GM10248 (cell line): Measurements from ENCODE around the gene NMRK1.
A peak's percentile ranks its signal among the peaks of the same experiment; 100 is the strongest.

Experiments
- CTCF ChIA-PET: fragments of 300-600 bp; sonication (Branson Sonifier 250); formaldehyde crosslinking; extraction: SDS; loops from one replicate; lab custom pipeline; 2021; ENCODE audit warnings: antibody characterized with exemption; lab: Yijun Ruan, JAX
- POLR2A ChIA-PET: fragments of 350-650 bp; sonication (Branson Sonifier 250); formaldehyde crosslinking; extraction: SDS; loops from one replicate; lab custom pipeline; 2020; ENCODE audit warnings: antibody characterized with exemption; lab: Yijun Ruan, JAX
- DNase-seq: peaks from one replicate; pipeline ENCODE4 v3.0.0; 2012; ENCODE audit errors: extremely low spot score
- TF ChIP-seq, protein P1 (sequence below): IDR thresholded peaks from 2 replicates; pipeline ENCODE4 v1.5.1; 2012; ENCODE audit warnings: mild to moderate bottlenecking, low read depth; ENCODE audit errors: extremely low read depth, missing control alignments, control extremely low read depth

NMRK1 gene

DNA sequence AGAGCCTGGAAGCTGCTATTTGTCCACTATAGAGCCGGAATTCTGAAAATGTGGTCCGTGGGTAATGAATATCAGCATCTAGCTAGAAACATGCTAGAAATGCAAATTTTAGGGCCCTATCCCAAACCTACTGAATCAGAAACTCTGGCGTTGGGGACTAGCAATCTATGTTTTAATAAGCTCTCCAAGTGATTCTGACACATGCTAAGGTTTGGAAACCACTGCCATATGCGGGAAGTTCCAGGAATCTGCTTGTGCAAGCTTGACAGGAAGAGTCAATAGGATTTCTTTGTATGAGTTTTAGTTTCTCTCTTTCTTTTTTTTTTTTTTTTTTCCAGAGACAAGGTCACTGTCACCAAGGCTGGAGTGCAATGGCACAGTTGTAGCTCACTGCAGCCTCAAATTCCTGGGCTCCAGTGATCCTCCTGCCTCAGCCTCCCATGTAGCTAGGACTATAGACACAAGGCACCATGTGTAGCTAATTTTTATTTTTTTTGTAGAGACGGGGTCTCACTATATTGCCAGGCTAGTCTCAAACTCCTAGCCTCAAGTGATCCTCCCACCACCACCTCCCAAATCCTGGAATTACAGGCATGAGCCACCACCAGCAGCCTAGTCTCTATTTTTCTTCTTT, 33.5 kb downstream of the NMRK1 start:
- TF ChIP-seq, protein P1, sequence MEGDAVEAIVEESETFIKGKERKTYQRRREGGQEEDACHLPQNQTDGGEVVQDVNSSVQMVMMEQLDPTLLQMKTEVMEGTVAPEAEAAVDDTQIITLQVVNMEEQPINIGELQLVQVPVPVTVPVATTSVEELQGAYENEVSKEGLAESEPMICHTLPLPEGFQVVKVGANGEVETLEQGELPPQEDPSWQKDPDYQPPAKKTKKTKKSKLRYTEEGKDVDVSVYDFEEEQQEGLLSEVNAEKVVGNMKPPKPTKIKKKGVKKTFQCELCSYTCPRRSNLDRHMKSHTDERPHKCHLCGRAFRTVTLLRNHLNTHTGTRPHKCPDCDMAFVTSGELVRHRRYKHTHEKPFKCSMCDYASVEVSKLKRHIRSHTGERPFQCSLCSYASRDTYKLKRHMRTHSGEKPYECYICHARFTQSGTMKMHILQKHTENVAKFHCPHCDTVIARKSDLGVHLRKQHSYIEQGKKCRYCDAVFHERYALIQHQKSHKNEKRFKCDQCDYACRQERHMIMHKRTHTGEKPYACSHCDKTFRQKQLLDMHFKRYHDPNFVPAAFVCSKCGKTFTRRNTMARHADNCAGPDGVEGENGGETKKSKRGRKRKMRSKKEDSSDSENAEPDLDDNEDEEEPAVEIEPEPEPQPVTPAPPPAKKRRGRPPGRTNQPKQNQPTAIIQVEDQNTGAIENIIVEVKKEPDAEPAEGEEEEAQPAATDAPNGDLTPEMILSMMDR: no peak
- CTCF ChIA-PET: interaction anchor here (0.7 to 1.9 kb wide), 10 partner anchors 9 to 284 kb away, joined by 3 to 5 read pairs (median 3); partner anchors contain the start of gene CARNMT1

DNA sequence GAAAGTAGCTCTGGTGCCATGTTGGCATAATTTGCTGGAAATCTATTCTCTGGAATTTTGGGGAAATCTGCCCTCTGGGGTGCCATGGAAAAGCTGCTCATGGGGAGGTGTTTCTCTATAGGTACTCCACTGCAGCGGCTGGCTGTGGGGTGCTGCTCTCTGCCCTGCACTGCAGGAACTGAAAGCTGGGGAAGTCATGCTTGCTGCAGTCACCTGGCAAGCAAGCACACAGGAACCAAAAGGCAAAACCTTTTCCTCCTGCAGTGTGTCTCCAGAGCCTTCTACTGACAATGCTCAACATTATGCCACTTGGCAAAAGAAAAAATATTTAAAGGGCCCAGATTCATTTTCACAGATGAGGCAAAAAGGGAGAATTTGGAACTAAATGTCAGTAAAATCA, 34.1 kb downstream of the NMRK1 start:
- peak; percentile 29 for DNase-seq
- POLR2A ChIA-PET: no interaction called here
- CTCF ChIA-PET: interaction anchor here (0.7 to 1.5 kb wide), 6 partner anchors 10 to 283 kb away, joined by 3 to 4 read pairs (median 3); no protein-coding TSS in a partner anchor
- TF ChIP-seq, protein P1: no peak

More for the DNA sequence above, 33.5 kb downstream of the NMRK1 start:
- POLR2A ChIA-PET: no interaction called here
- no peak for DNase-seq

DNA sequence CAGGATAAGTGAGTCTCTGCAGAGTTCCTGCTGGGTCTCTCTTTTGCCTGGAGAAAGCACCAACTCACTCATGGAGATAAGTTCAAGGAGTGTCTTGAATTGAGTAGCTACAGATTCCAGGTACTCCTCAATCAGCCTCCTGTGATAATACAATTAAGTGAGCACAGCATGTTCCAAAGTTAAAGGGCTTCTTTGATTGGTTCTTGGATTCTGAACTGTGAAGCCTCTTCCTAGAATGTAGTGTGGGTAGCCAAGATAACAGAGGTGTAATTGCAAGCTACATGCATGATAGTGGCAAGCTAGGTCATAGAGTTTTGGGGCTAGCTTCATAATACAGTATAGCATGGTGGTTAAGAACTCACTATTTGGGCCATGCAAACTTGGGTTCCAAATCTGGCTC, 36.7 kb downstream of the NMRK1 start:
- TF ChIP-seq, protein P1: no peak
- DNase-seq: no peak
- POLR2A ChIA-PET: no interaction called here
- CTCF ChIA-PET: interaction anchor here (1.2 to 1.4 kb wide), 2 partner anchors 16 to 275 kb away, joined by 3 read pairs; no protein-coding TSS in a partner anchor

DNA sequence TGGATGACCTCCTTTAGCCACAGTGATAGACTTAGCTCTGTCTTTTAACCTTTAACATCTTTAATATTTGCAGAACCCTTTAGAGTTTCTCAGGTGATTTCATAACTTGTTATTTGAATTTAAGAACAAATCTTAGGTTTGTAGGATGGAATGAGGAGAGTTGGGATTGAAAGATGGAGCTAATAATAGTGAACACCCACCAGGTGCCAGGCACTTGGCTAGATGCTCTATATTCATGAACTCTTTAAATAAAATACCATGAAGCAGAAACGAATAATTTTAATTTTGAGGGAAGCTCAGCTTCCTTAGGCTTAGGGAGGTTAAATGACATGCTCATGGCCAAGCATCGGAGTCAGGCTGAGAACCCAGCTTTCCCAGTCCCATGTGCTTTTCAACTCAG, 40.4 kb downstream of the NMRK1 start:
- TF ChIP-seq, protein P1: no peak
- POLR2A ChIA-PET: no interaction called here
- no peak for DNase-seq
- CTCF ChIA-PET: interaction anchor here (1.6 kb wide), 1 partner anchor 30 kb away, joined by 4 read pairs; no protein-coding TSS in a partner anchor

DNA sequence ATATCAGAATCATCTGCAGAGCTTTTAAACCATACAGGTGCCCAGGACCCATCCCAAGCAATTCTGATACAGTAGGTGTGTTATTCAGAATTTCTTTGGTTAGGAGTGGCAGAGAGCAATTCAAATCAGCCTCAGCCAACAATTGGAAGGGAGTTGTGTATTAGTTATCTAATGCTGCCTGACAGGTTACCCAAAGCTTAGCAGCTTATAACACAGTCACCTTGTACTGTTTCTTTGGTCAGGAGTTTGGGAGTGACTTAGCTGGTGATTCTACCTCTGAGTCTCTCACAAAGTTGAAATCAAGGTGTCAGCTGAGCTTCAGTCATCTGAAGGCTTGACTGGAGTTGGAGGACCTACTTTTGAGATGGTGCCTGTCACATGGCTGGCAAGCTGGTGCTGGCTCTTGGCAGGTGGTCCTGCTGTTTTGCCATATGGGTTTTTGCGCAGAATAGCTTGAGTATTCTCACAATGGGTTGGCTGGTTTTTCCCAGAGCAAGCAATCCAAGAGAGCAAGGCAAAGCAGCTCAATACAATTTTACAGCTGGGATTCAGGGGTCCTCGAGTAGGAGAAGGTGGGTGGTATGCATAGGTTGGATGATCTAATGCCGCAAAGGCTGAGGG, 41.1 kb downstream of the NMRK1 start:
- ChIA-PET POLR2A (no interaction called here), CTCF (interaction anchor here (1.1 to 1.6 kb wide), 2 partner anchors 13 to 31 kb away, joined by 3 to 4 read pairs; no protein-coding TSS in a partner anchor)
- TF ChIP-seq, protein P1: no peak
- DNase-seq: no peak

DNA sequence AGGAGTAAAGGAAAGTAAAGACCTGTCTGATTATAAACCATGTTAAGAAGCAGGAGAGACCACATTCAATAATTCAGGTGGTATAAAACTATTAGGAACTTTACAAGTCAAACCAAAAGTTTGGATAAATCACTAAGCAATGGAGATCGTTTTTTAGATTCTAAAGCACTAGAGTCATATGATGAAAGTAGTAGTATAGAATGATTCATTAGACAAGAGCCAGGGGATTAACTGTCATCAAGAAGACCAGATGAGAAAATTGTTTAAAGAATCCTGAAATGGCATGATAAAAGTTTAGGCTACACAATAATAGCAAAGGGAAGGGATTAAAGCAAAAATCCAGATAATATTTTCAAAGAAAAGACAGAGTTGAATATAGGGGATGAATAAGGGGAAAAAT, 46.9 kb downstream of the NMRK1 start:
- TF ChIP-seq, protein P1: no peak
- ChIA-PET CTCF (no interaction called here), POLR2A (no interaction called here)
- no peak for DNase-seq
